Thyroid gland (tissue), 4 donors: ENCODE data around the gene PDE4B.

Experiments used
- CTCF ChIP-seq, 6 experiments: fragments of 200-600 bp in 3 of 6; fragments of 450-650 bp in 3 of 6; sonication (generic) in 3 of 6; IDR thresholded peaks; one replicate each; pipeline ENCODE4 v1.5.1; 2016 to 2019; ENCODE audit warnings: antibody characterized with exemption in 6 of 6, mild to moderate bottlenecking in 2 of 6, inconsistent platforms in 1 of 6, moderate library complexity in 1 of 6
- POLR2A ChIP-seq, 2 donors: fragments of 450-650 bp; IDR thresholded peaks; one replicate each; pipeline ENCODE4 v1.6.1; 2017; ENCODE audit warnings: antibody characterized with exemption in 2 of 2, mild to moderate bottlenecking in 2 of 2, moderate library complexity in 1 of 2

DNA sequence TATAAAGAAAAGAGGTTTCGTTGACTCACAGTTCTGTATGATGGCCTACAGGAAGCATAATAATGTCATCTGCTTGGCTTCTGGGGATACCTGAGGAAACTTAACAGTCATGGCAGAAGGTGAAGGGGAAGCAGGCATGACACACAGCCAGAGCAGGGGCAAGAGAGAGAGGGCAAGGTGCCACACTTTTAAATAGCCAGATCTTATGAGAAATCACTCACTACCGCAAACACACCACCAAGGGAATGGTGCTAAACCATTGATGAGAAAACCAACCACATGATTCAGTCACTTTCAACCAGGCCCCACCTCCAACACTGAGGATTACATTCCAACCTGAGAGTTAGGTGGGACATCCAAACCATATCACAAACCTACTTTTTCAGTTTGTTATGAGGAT is 495.4 kb downstream of the PDE4B start:
- TF ChIP-seq CTCF (IDR thresholded peaks at IDR 0.05) (no peak), POLR2A (IDR thresholded peaks at IDR 0.05) (no peak)
